HepG2 (cell line): ENCODE measurements around the gene OGFOD3. TPM values are rescaled to one million over a fixed set of nuclear protein-coding genes. Genes with fewer than 3 reads are reported as not detected.
A peak's percentile ranks its signal among the peaks of the same experiment; 100 is the strongest.

Experiments
- CEBPG ChIP-seq: IDR thresholded peaks from 2 replicates; pipeline ENCODE4 v1.6.1; 2016
- CENPBD1 ChIP-seq: sonication (generic); formaldehyde crosslinking; IDR thresholded peaks from 2 replicates; pipeline ENCODE4 v1.8.0; 2022; ENCODE audit warnings: missing genetic modification reagents, low read depth, mild to moderate bottlenecking, borderline replicate concordance
- GATAD2A ChIP-seq: IDR thresholded peaks from 2 replicates; pipeline ENCODE4 v1.6.1; 2016
- LRRFIP1 ChIP-seq: sonication (generic); formaldehyde crosslinking; conservative IDR thresholded peaks from 2 replicates; pipeline ENCODE4 v1.4.0; 2020; ENCODE audit warnings: missing genetic modification reagents
- MIXL1 ChIP-seq: IDR thresholded peaks from 2 replicates; pipeline ENCODE4 v1.6.1; 2016
- PHB2 ChIP-seq: fragments of 450-650 bp; IDR thresholded peaks from 2 replicates; pipeline ENCODE4 v1.6.1; 2018; ENCODE audit not compliant: partially characterized antibody
- RXRA ChIP-seq: sonication (generic); formaldehyde crosslinking; IDR thresholded peaks from 2 replicates; pipeline ENCODE4 v1.5.1; 2020; ENCODE audit warnings: missing genetic modification reagents
- SAFB2 ChIP-seq: sonication (generic); formaldehyde crosslinking; IDR thresholded peaks from 2 replicates; pipeline ENCODE4 v1.5.1; 2020; ENCODE audit warnings: missing genetic modification reagents, low read depth, mild to moderate bottlenecking, borderline replicate concordance
- SRF ChIP-seq: IDR thresholded peaks from 2 replicates; pipeline ENCODE4 v1.6.1; 2011; ENCODE audit warnings: mild to moderate bottlenecking, low read depth, low read length, moderate library complexity
- YEATS2 ChIP-seq: sonication (generic); formaldehyde crosslinking; IDR thresholded peaks from 2 replicates; pipeline ENCODE4 v1.4.0; 2020; ENCODE audit warnings: missing genetic modification reagents, borderline replicate concordance
- ZNF282 ChIP-seq: fragments of 450-650 bp; IDR thresholded peaks from 2 replicates; pipeline ENCODE4 v1.6.1; 2018; ENCODE audit not compliant: partially characterized antibody
- ZNF557 ChIP-seq: sonication (generic); formaldehyde crosslinking; IDR thresholded peaks from 2 replicates; pipeline ENCODE4 v1.4.0; 2020; ENCODE audit warnings: missing genetic modification reagents
- ZNF775 ChIP-seq: sonication (generic); formaldehyde crosslinking; IDR thresholded peaks from 2 replicates; pipeline ENCODE4 v1.4.0; 2020; ENCODE audit warnings: missing genetic modification reagents, mild to moderate bottlenecking, moderate library complexity, borderline replicate concordance
- polyA plus RNA-seq, 8 experiments: library from polyadenylated mRNA; depleted of rRNA in 3 of 8; stranded (reverse) in 7 of 8; unstranded in 1 of 8; fragments of >200 nt; fragmentation: Illumina TruSeq in 4 of 8; extraction: Trizol in 4 of 8; gene quantifications; 2 replicates each; pipeline versions ENCODE4 v1.2.1 to v1.2.3, GENCODE V29; 2011 to 2016; ENCODE audit warnings: low read depth in 4 of 8, missing spikeins in 1 of 8, mixed read lengths in 1 of 8; ENCODE audit not compliant: insufficient read depth in 1 of 8
- total RNA-seq, 5 experiments: library from RNA; depleted of rRNA; stranded (reverse); fragments of >200 nt; fragmentation: Illumina TruSeq; extraction: Trizol; gene quantifications; 2 replicates each; pipeline ENCODE4 v1.2.3, GENCODE V29; 2016; ENCODE audit warnings: low read depth in 1 of 5
- TF ChIP-seq, protein P1 (sequence below): sonication (generic); formaldehyde crosslinking; IDR thresholded peaks from 2 replicates; pipeline ENCODE4 v1.4.0; 2020; ENCODE audit warnings: missing genetic modification reagents, borderline replicate concordance
- TF ChIP-seq, protein P2 (sequence below): sonication (generic); IDR thresholded peaks from 2 replicates; pipeline ENCODE4 v1.6.1; 2016; ENCODE audit warnings: low read depth, borderline replicate concordance
- TF ChIP-seq, protein P3 (sequence below): sonication (generic); formaldehyde crosslinking; IDR thresholded peaks from 2 replicates; pipeline ENCODE4 v1.4.0; 2020; ENCODE audit warnings: missing genetic modification reagents, mild to moderate bottlenecking, borderline replicate concordance
- TF ChIP-seq, protein P4 (sequence below): sonication (generic); formaldehyde crosslinking; IDR thresholded peaks from 2 replicates; pipeline ENCODE4 v1.5.1; 2020; ENCODE audit warnings: missing genetic modification reagents, mild to moderate bottlenecking, borderline replicate concordance

The OGFOD3 gene
- total and polyA plus RNA-seq, 2 of the 13 experiments (the other 11 are each of a cell fraction or from before 2014, with no cell fraction given), result 40.0 to 42.1 TPM

DNA sequence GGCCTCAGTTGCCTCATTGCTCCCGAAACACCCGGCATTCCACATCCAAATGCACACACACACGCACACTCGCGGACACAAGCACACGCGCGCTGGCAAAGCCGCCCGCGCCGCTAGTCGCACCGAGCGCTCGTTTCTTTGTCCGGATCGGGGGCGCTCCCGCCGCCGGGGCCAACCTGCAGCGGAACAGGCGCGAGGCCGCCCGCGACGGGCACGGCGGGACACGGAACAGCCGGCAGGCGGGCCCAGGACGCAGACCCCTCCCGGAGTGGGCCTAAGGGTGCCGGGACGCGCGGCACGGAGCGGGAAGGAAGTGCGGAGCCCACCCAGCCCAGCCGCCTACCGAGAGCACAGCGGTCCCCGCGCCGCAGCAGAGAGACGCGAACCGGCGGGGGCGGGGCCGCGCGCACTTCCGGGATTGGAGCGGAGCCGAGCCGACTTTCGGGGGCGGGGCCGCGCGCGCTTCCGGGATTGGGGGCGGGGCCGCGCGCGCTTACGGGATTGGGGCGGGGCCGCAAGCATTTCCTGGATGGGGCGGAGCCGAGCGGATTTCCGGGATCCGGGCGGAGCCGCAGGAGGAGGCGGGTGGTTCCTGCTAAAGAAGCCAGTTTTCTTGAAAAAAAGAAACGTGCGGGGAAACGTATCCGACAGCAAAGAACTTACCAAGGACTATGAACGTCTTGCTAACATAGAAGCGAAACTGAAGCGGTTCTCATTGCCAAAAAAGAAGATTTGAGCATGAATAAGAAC, 32.1 kb upstream of the OGFOD3 start, which contains the start of gene CYBC1 (continued):
- TF ChIP-seq CENPBD1 (CRISPR knock-in tag), result no peak; the same call in 1 of the 2 replicates
- TF ChIP-seq LRRFIP1 (CRISPR knock-in tag), result no peak
- no peak for TF ChIP-seq SRF
- peak; percentile 73; the same call in 1 of the 2 replicates for TF ChIP-seq YEATS2
- no peak for TF ChIP-seq ZNF775
- TF ChIP-seq, protein P1, sequence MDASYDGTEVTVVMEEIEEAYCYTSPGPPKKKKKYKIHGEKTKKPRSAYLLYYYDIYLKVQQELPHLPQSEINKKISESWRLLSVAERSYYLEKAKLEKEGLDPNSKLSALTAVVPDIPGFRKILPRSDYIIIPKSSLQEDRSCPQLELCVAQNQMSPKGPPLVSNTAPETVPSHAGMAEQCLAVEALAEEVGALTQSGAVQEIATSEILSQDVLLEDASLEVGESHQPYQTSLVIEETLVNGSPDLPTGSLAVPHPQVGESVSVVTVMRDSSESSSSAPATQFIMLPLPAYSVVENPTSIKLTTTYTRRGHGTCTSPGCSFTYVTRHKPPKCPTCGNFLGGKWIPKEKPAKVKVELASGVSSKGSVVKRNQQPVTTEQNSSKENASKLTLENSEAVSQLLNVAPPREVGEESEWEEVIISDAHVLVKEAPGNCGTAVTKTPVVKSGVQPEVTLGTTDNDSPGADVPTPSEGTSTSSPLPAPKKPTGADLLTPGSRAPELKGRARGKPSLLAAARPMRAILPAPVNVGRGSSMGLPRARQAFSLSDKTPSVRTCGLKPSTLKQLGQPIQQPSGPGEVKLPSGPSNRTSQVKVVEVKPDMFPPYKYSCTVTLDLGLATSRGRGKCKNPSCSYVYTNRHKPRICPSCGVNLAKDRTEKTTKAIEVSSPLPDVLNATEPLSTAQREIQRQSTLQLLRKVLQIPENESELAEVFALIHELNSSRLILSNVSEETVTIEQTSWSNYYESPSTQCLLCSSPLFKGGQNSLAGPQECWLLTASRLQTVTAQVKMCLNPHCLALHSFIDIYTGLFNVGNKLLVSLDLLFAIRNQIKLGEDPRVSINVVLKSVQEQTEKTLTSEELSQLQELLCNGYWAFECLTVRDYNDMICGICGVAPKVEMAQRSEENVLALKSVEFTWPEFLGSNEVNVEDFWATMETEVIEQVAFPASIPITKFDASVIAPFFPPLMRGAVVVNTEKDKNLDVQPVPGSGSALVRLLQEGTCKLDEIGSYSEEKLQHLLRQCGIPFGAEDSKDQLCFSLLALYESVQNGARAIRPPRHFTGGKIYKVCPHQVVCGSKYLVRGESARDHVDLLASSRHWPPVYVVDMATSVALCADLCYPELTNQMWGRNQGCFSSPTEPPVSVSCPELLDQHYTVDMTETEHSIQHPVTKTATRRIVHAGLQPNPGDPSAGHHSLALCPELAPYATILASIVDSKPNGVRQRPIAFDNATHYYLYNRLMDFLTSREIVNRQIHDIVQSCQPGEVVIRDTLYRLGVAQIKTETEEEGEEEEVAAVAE (CRISPR knock-in tag), result peak; percentile 29; the same call in 1 of the 2 replicates
- TF ChIP-seq ZNF557 (CRISPR knock-in tag), result no peak
- TF ChIP-seq SAFB2 (CRISPR knock-in tag), result no peak; the same call in 1 of the 2 replicates
- no peak for TF ChIP-seq MIXL1 (CRISPR knock-in tag)
- no peak; the same call in 1 of the 2 replicates for TF ChIP-seq CEBPG
- TF ChIP-seq RXRA (CRISPR knock-in tag), result no peak
- no peak for TF ChIP-seq GATAD2A (CRISPR knock-in tag)
- TF ChIP-seq, protein P2, sequence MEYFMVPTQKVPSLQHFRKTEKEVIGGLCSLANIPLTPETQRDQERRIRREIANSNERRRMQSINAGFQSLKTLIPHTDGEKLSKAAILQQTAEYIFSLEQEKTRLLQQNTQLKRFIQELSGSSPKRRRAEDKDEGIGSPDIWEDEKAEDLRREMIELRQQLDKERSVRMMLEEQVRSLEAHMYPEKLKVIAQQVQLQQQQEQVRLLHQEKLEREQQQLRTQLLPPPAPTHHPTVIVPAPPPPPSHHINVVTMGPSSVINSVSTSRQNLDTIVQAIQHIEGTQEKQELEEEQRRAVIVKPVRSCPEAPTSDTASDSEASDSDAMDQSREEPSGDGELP, result no peak
- TF ChIP-seq, protein P3, sequence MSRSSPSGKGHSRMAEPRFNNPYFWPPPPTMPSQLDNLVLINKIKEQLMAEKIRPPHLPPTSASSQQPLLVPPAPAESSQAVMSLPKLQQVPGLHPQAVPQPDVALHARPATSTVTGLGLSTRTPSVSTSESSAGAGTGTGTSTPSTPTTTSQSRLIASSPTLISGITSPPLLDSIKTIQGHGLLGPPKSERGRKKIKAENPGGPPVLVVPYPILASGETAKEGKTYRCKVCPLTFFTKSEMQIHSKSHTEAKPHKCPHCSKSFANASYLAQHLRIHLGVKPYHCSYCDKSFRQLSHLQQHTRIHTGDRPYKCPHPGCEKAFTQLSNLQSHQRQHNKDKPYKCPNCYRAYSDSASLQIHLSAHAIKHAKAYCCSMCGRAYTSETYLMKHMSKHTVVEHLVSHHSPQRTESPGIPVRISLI (CRISPR knock-in tag), result peak; percentile 54; the same call in 1 of the 2 replicates
- TF ChIP-seq PHB2, result no peak
- TF ChIP-seq, protein P4, sequence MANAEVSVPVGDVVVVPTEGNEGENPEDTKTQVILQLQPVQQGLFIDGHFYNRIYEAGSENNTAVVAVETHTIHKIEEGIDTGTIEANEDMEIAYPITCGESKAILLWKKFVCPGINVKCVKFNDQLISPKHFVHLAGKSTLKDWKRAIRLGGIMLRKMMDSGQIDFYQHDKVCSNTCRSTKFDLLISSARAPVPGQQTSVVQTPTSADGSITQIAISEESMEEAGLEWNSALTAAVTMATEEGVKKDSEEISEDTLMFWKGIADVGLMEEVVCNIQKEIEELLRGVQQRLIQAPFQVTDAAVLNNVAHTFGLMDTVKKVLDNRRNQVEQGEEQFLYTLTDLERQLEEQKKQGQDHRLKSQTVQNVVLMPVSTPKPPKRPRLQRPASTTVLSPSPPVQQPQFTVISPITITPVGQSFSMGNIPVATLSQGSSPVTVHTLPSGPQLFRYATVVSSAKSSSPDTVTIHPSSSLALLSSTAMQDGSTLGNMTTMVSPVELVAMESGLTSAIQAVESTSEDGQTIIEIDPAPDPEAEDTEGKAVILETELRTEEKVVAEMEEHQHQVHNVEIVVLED, result peak; percentile 86; the same call in 1 of the 2 replicates
- TF ChIP-seq ZNF282, result no peak
